H9 (cell line): ENCODE results near the gene MID1. TPM values are rescaled to one million over a fixed set of nuclear protein-coding genes. Genes with fewer than 3 reads are reported as not detected.

Experiments used
- DNase-seq: peaks from one replicate; pipeline ENCODE4 v3.0.0-alpha.2; 2017
- H2AFZ ChIP-seq: one replicate; pipeline ENCODE4 v1.6.1; 2013; ENCODE audit warnings: mild to moderate bottlenecking, low read length, control low read depth, moderate library complexity
- H2AK5ac ChIP-seq: 2 replicates; pipeline ENCODE4 v1.6.1; 2013; ENCODE audit warnings: low read length, control low read depth, mixed read lengths; ENCODE audit not compliant: insufficient read length
- H2BK120ac ChIP-seq: one replicate; pipeline ENCODE4 v1.6.1; 2013; ENCODE audit warnings: low read depth, mild to moderate bottlenecking, low read length, control low read depth, inconsistent platforms; ENCODE audit not compliant: poor library complexity, severe bottlenecking
- H2BK12ac ChIP-seq: 2 replicates; pipeline ENCODE4 v1.6.1; 2013; ENCODE audit warnings: low read length, control low read depth, mixed read lengths, low read depth; ENCODE audit not compliant: insufficient read length
- H2BK15ac ChIP-seq: 2 replicates; pipeline ENCODE4 v1.6.1; 2013; ENCODE audit warnings: low read depth, low read length, control low read depth
- H2BK20ac ChIP-seq: one replicate; pipeline ENCODE4 v1.6.1; 2013; ENCODE audit warnings: low read depth, mild to moderate bottlenecking, low read length, control low read depth, inconsistent platforms; ENCODE audit not compliant: poor library complexity, severe bottlenecking
- H2BK5ac ChIP-seq: 2 replicates; pipeline ENCODE4 v1.6.1; 2013; ENCODE audit warnings: low read length, control low read depth, mixed read lengths; ENCODE audit not compliant: insufficient read length
- H3K14ac ChIP-seq: 2 replicates; pipeline ENCODE4 v1.6.1; 2013; ENCODE audit warnings: low read length, control low read depth; ENCODE audit not compliant: insufficient read depth
- H3K18ac ChIP-seq: 2 replicates; pipeline ENCODE4 v1.6.1; 2013; ENCODE audit warnings: low read depth, mild to moderate bottlenecking, mixed read lengths, low read length, control low read depth; ENCODE audit not compliant: insufficient read length
- H3K23ac ChIP-seq: 2 replicates; pipeline ENCODE4 v1.6.1; 2013; ENCODE audit warnings: low read length, control low read depth, mixed read lengths, low read depth; ENCODE audit not compliant: insufficient read length
- H3K23me2 ChIP-seq: 2 replicates; pipeline ENCODE4 v1.6.1; 2013; ENCODE audit warnings: low read depth, mild to moderate bottlenecking, mixed read lengths, low read length, control low read depth; ENCODE audit not compliant: insufficient read length, poor library complexity, severe bottlenecking
- H3K27ac ChIP-seq: 2 replicates; pipeline ENCODE4 v1.5.1; 2013; ENCODE audit warnings: low read length, control low read depth, mixed read lengths, low read depth; ENCODE audit not compliant: insufficient read length
- H3K27me3 ChIP-seq: 2 replicates; pipeline ENCODE4 v1.6.1; 2013; ENCODE audit warnings: low read length, control low read depth, inconsistent platforms; ENCODE audit not compliant: insufficient read depth
- H3K4ac ChIP-seq: 2 replicates; pipeline ENCODE4 v1.6.1; 2013; ENCODE audit warnings: low read depth, mild to moderate bottlenecking, control low read depth, inconsistent platforms, low read length, moderate library complexity
- H3K4me1 ChIP-seq: 2 replicates; pipeline ENCODE4 v1.6.1; 2013; ENCODE audit warnings: low read length, control low read depth, inconsistent platforms; ENCODE audit not compliant: insufficient read depth
- H3K4me2 ChIP-seq: 2 replicates; pipeline ENCODE4 v1.6.1; 2013; ENCODE audit warnings: low read length, control low read depth, mixed read lengths; ENCODE audit not compliant: insufficient read length, insufficient read depth
- H3K56ac ChIP-seq: 2 replicates; pipeline ENCODE4 v1.6.1; 2013; ENCODE audit warnings: low read depth, mild to moderate bottlenecking, mixed read lengths, low read length, control low read depth; ENCODE audit not compliant: insufficient read length
- H3K79me1 ChIP-seq: 2 replicates; pipeline ENCODE4 v1.6.1; 2013; ENCODE audit warnings: low read depth, mild to moderate bottlenecking, moderate library complexity, low read length, control low read depth, inconsistent platforms; ENCODE audit not compliant: insufficient read depth, poor library complexity, severe bottlenecking
- H3K79me2 ChIP-seq: 2 replicates; pipeline ENCODE4 v1.6.1; 2013; ENCODE audit warnings: low read length, control low read depth, inconsistent platforms; ENCODE audit not compliant: insufficient read depth
- H3K9ac ChIP-seq: 2 replicates; pipeline ENCODE4 v1.6.1; 2013; ENCODE audit warnings: low read length, control low read depth, mixed read lengths; ENCODE audit not compliant: insufficient read length; ENCODE audit errors: extremely low read depth
- H3K9me3 ChIP-seq: one replicate; pipeline ENCODE4 v1.6.1; 2013; ENCODE audit warnings: low read depth, low read length, inconsistent platforms; ENCODE audit not compliant: control insufficient read depth
- H3T11ph ChIP-seq: one replicate; pipeline ENCODE4 v1.6.1; 2013; ENCODE audit warnings: mild to moderate bottlenecking, low read length, control low read depth, inconsistent platforms
- H4K20me1 ChIP-seq: one replicate; pipeline ENCODE4 v1.6.1; 2013; ENCODE audit not compliant: control insufficient read depth, insufficient read length, insufficient read depth
- H4K5ac ChIP-seq: 2 replicates; pipeline ENCODE4 v1.6.1; 2013; ENCODE audit warnings: low read depth, mild to moderate bottlenecking, mixed read lengths, low read length, control low read depth; ENCODE audit not compliant: insufficient read length
- H4K8ac ChIP-seq: replicated peaks from 2 replicates; pipeline ENCODE4 v1.6.1; 2013; ENCODE audit warnings: low read length, control low read depth, mixed read lengths, low read depth; ENCODE audit not compliant: insufficient read length
- H4K91ac ChIP-seq: 2 replicates; pipeline ENCODE4 v1.6.1; 2013; ENCODE audit warnings: low read depth, mild to moderate bottlenecking, moderate library complexity, mixed read lengths, low read length, control low read depth; ENCODE audit not compliant: insufficient read length
- H3K27ac Mint-ChIP-seq, 3 experiments: 2 replicates in 2 of 3; 3 replicates in 1 of 3; pipeline ENCODE4 v1.8.0; 2020 to 2021; ENCODE audit warnings: mixed read lengths in 3 of 3, mild to moderate bottlenecking in 1 of 3, moderate library complexity in 1 of 3
- H3K27me3 Mint-ChIP-seq: 2 replicates; pipeline ENCODE4 v1.8.0; 2021; ENCODE audit warnings: low read depth, mild to moderate bottlenecking, moderate library complexity, mixed read lengths
- H3K36me3 Mint-ChIP-seq, 3 experiments: 2 replicates in 2 of 3; 3 replicates in 1 of 3; pipeline ENCODE4 v1.8.0; 2020 to 2021; ENCODE audit warnings: low read depth in 3 of 3, mixed read lengths in 3 of 3; ENCODE audit not compliant: insufficient read depth in 1 of 3
- H3K4me1 Mint-ChIP-seq, 2 experiments: 2 replicates each; pipeline ENCODE4 v1.8.0; 2020; ENCODE audit warnings: mixed read lengths in 2 of 2
- H3K4me3 Mint-ChIP-seq, 2 experiments: 2 replicates in 1 of 2; 3 replicates in 1 of 2; pipeline ENCODE4 v1.8.0; 2020 to 2021; ENCODE audit warnings: mild to moderate bottlenecking in 2 of 2, mixed read lengths in 2 of 2, moderate library complexity in 1 of 2
- H3K9me3 Mint-ChIP-seq, 2 experiments: 2 replicates in 1 of 2; 3 replicates in 1 of 2; pipeline ENCODE4 v1.8.0; 2020; ENCODE audit warnings: mild to moderate bottlenecking in 2 of 2, mixed read lengths in 2 of 2, moderate library complexity in 1 of 2
- total RNA-seq: library from RNA; stranded (reverse); gene quantifications from 2 replicates; pipeline ENCODE4 v1.2.1, GENCODE V29; 2021
- TF ChIP-seq, protein P1 (sequence below): fragments of 200-600 bp; sonication (generic); conservative IDR thresholded peaks from 3 replicates; pipeline ENCODE4 v1.8.0; 2021; ENCODE audit warnings: antibody characterized with exemption, mild to moderate bottlenecking

MID1 gene
- total RNA-seq, 1 experiment from 2014 or later, result 32.9 TPM

DNA sequence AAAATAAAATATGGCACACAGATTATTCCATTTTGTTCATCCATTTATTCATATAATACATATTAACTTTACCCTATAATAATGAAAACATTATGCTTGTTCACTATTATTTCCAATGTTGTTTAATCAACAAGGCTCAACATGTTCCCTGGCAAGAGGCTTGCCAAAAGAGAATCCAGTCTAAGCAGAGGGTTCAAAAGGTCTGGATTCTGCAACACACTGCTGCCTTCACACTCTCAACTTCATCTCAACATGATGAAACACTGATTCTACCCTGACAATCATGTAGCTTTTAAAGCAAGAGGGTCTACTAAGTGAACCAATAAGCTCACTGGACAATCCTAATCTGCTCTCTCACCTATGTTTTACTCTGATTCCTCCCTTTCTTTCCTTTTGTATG, 101.1 kb downstream of the MID1 start:
- no peak overlapping the region for H3K18ac ChIP-seq
- H3K36me3 Mint-ChIP-seq, result peaks cover 9 to 34% (median 23%) of the 10 kb centered on the region in 3 experiments
- no peaks in the 10 kb centered on the region for H3K79me1 ChIP-seq
- no peak overlapping the region for H2BK5ac ChIP-seq
- no peak overlapping the region for H3K27ac ChIP-seq
- H2AFZ ChIP-seq, result no peak overlapping the region
- peaks cover 2% of the 10 kb centered on the region; the same call in 1 of the 2 replicates for H3K4me1 ChIP-seq
- H2AK5ac ChIP-seq, result no peak overlapping the region
- H3T11ph ChIP-seq, result no peak overlapping the region
- no peak overlapping the region for H2BK20ac ChIP-seq
- no peak overlapping the region for H3K9ac ChIP-seq
- DNase-seq, result no peak
- H3K4me3 Mint-ChIP-seq, result no peak overlapping the region
- H3K27me3 ChIP-seq, result no peaks in the 10 kb centered on the region
- H3K79me2 ChIP-seq, result no peaks in the 10 kb centered on the region
- no peaks in the 10 kb centered on the region for H3K23me2 ChIP-seq
- no peak overlapping the region for H2BK12ac ChIP-seq
- H3K9me3 Mint-ChIP-seq, result peaks cover 31 to 35% of the 10 kb centered on the region in 2 experiments
- no peak overlapping the region for H4K5ac ChIP-seq
- no peak overlapping the region; a peak in 1 of 7 replicates for H3K27ac Mint-ChIP-seq
- H3K4me1 Mint-ChIP-seq, result peaks cover 14 to 19% of the 10 kb centered on the region in 2 experiments
- no peaks in the 10 kb centered on the region for H4K20me1 ChIP-seq
- H3K56ac ChIP-seq, result no peak overlapping the region
- no peak overlapping the region for H3K14ac ChIP-seq
- H4K8ac ChIP-seq, result no peak overlapping the region
- TF ChIP-seq, protein P1, sequence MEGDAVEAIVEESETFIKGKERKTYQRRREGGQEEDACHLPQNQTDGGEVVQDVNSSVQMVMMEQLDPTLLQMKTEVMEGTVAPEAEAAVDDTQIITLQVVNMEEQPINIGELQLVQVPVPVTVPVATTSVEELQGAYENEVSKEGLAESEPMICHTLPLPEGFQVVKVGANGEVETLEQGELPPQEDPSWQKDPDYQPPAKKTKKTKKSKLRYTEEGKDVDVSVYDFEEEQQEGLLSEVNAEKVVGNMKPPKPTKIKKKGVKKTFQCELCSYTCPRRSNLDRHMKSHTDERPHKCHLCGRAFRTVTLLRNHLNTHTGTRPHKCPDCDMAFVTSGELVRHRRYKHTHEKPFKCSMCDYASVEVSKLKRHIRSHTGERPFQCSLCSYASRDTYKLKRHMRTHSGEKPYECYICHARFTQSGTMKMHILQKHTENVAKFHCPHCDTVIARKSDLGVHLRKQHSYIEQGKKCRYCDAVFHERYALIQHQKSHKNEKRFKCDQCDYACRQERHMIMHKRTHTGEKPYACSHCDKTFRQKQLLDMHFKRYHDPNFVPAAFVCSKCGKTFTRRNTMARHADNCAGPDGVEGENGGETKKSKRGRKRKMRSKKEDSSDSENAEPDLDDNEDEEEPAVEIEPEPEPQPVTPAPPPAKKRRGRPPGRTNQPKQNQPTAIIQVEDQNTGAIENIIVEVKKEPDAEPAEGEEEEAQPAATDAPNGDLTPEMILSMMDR, result no peak
- H3K4me2 ChIP-seq, result no peak overlapping the region
- H3K27me3 Mint-ChIP-seq, result no peaks in the 10 kb centered on the region
- no peak overlapping the region for H2BK120ac ChIP-seq
- no peak overlapping the region for H3K23ac ChIP-seq
- no peaks in the 10 kb centered on the region for H3K9me3 ChIP-seq
- no peak overlapping the region for H4K91ac ChIP-seq
- H3K4ac ChIP-seq, result no peak overlapping the region
- no peak overlapping the region for H2BK15ac ChIP-seq
